Measurements from ENCODE around the gene GRID2. TPM values are rescaled to one million over a fixed set of nuclear protein-coding genes. Genes with fewer than 3 reads are reported as not detected.

GRID2 gene
- total and polyA plus RNA-seq, 2 of the 4 experiments (the other 2 are of a cell fraction), result under 0.01 TPM; not detected in 1

DNA sequence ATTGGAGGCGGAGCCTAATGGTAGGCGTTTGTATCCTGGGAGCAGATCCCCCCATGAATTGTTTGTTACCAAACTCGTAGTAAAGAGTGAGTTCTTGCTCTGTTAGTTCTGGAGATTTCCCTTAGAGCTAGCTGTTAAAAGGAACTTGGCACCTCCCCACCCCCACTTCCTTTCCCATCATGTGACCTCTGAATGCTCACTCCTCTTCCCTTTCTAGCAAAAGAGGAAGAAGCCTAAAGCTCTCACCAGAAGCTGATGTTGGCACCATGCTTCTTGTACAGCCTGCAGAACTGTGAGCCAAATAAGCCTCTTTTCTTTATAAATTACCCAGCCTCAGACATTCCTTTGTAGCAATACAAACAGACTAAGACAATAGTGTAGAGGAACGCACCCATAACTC is 1511.0 kb downstream of the GRID2 start:
- Histone ChIP-seq H2AFZ (replicated peaks; ENCODE audit: low read length, poor library complexity) (no peak overlapping the region), H2AK5ac (ENCODE audit: low read depth, low read length) (no peak overlapping the region), H3K4me1 (ENCODE audit: control insufficient read depth, insufficient read depth, low read length) (no peaks in the 10 kb centered on the region), H2AK9ac (replicated peaks; ENCODE audit: low read depth, low read length, poor library complexity) (no peak overlapping the region), H3K14ac (replicated peaks; ENCODE audit: low read depth, low read length) (no peak overlapping the region), H2BK120ac (ENCODE audit: low read depth, low read length) (no peak overlapping the region), H3K4ac (ENCODE audit: low read depth, low read length) (no peak overlapping the region), H4K20me1 (ENCODE audit: insufficient read depth, low read length) (no peaks in the 10 kb centered on the region), H4K8ac (ENCODE audit: low read depth in 2 of 2, low read length in 2 of 2) (no peak overlapping the region), H3K9me3 (ENCODE audit: control insufficient read depth, insufficient read depth, low read length) (no peaks in the 10 kb centered on the region), H3K9me1 (ENCODE audit: insufficient read depth, low read length) (no peaks in the 10 kb centered on the region), H2BK20ac (ENCODE audit: low read depth, low read length) (no peak overlapping the region), H2BK15ac (ENCODE audit: low read depth, low read length) (no peak overlapping the region), H3K27me3 (ENCODE audit: control insufficient read depth, insufficient read depth, low read length) (no peaks in the 10 kb centered on the region), H3K4me3 (ENCODE audit: insufficient read depth, low read depth, low read length) (no peak overlapping the region), H3K4me2 (ENCODE audit: low read depth, low read length) (no peak overlapping the region), H3K9ac (ENCODE audit: low read depth, low read length) (no peak overlapping the region), H3K36me3 (ENCODE audit: control insufficient read depth, insufficient read depth, low read length) (no peaks in the 10 kb centered on the region), H3K79me1 (ENCODE audit: low read depth in 1 of 2, low read length in 2 of 2) (no peaks in the 10 kb centered on the region), H4K91ac (ENCODE audit: insufficient read depth, low read depth, low read length) (no peak overlapping the region), H3K23ac (ENCODE audit: low read depth, low read length) (no peak overlapping the region), H4K5ac (ENCODE audit: low read depth, low read length) (no peak overlapping the region), H2BK5ac (ENCODE audit: low read depth, low read length, poor library complexity, severe bottlenecking) (no peak overlapping the region), H3K27ac (ENCODE audit: insufficient read depth, low read length) (no peak overlapping the region), H3K56ac (ENCODE audit: extremely low read depth, insufficient read depth, low read length) (no peak overlapping the region), H3K18ac (ENCODE audit: low read depth, low read length) (no peak overlapping the region)
- dilution Hi-C loops (cut with HindIII; ENCODE audit: low sequenced_read_pairs, unreplicated experiment), result no loop called here
- POLR2A ChIA-PET (ENCODE audit: unreplicated experiment), result no interaction called here
- in situ Hi-C loops (cut with MboI; ENCODE audit: low sequenced_read_pairs), result loop anchor here (25.0 kb wide), 1 partner anchor 773 kb away; no protein-coding TSS in a partner anchor
- no TSS peak for BruUV-seq (replicated peaks)
- TF ChIP-seq FOS (IDR thresholded peaks at IDR 0.05; ENCODE audit: low read depth, low read length), result no peak
- no peak for ATAC-seq (ENCODE audit: low read depth)
- no CpG with 5 or more reads among the region's 4 CpGs for WGBS, 2 experiments (ENCODE audit: extremely low coverage in 2 of 2, insufficient read length in 1 of 2)
- DNase-seq, result no peak
- CTCF ChIA-PET, result no interaction called here
- intact Hi-C loops (cut with micrococcal nuclease), result no loop called here

Small RNA genes within 50 kb of the gene (microRNA-seq; reads per million reads assigned to microRNA genes)
- not detected for gene RNA5SP164 (ENCODE audit: insufficient read depth, insufficient read length)

Small RNA genes within 50 kb of the gene (small RNA-seq; reads per million reads assigned to genes)
- 0 reads per million in 5 experiments for gene RNA5SP164
